Nephron progenitor cell (in vitro differentiated cells): Measurements from ENCODE around the gene PLB1.

Source experiments
- DNase-seq: peaks from one replicate; pipeline ENCODE4 v3.0.0; 2021
- H3K27ac Mint-ChIP-seq: 2 replicates; pipeline ENCODE4 v1.8.0; 2021; ENCODE audit warnings: mild to moderate bottlenecking, moderate library complexity, mixed read lengths
- H3K27me3 Mint-ChIP-seq: 2 replicates; pipeline ENCODE4 v1.8.0; 2021; ENCODE audit warnings: mild to moderate bottlenecking, low read depth, mixed read lengths; ENCODE audit not compliant: poor library complexity
- H3K36me3 Mint-ChIP-seq: 2 replicates; pipeline ENCODE4 v1.8.0; 2021; ENCODE audit warnings: low read depth, mixed read lengths
- H3K4me1 Mint-ChIP-seq: 2 replicates; pipeline ENCODE4 v1.8.0; 2021; ENCODE audit warnings: mixed read lengths
- H3K4me3 Mint-ChIP-seq: 2 replicates; pipeline ENCODE4 v1.8.0; 2021; ENCODE audit warnings: mild to moderate bottlenecking, moderate library complexity, mixed read lengths
- H3K9me3 Mint-ChIP-seq: 2 replicates; pipeline ENCODE4 v1.8.0; 2021; ENCODE audit warnings: mild to moderate bottlenecking, moderate library complexity, mixed read lengths
- TF ChIP-seq, protein P1 (sequence below): fragments of 200-600 bp; sonication (generic); IDR thresholded peaks from 2 replicates; pipeline ENCODE4 v1.5.0; 2021; ENCODE audit warnings: antibody characterized with exemption

Gene PLB1

DNA sequence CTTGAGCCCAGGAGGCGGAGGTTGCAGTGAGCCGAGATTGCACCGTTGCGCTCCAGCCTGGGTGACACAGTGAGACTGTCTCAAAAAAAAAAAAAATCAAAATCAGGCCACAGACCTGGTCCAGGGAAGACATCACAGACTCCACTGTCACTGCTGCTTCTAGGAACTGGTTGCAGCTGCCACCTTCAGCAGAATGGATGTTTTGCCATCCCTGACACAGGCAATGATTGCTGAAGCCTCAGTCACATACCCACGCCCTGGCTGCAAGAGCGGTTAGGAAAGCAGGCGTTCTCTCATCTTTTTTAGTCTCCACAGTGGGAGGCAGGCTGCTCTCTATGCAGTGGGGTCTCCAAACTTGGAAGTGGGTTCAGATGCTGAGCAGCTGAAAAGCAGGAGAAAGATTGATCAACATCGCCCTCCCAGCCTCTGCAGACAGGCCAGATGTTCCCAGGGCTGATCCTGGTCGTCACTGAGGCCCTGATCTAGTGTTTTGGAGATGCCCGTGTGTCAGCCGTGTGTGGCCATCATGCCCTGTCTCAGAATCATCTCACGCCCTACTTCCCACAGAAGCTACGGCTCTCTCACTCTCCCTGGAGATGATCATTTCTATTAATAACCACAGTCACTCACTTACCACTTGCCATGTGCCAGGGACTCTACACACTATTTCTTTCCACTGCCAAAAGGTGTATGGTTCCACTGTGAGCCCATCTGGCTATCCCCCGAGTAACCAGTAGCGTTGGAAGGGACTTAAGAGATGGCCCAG is 91.8 kb downstream of the PLB1 start:
- Mint-ChIP-seq H3K27me3 (peaks cover 7% of the 10 kb centered on the region), H3K36me3 (no peaks in the 10 kb centered on the region), H3K27ac (no peak overlapping the region), H3K4me1 (peaks cover 49% of the 10 kb centered on the region), H3K4me3 (no peak overlapping the region), H3K9me3 (no peaks in the 10 kb centered on the region)
- TF ChIP-seq, protein P1, sequence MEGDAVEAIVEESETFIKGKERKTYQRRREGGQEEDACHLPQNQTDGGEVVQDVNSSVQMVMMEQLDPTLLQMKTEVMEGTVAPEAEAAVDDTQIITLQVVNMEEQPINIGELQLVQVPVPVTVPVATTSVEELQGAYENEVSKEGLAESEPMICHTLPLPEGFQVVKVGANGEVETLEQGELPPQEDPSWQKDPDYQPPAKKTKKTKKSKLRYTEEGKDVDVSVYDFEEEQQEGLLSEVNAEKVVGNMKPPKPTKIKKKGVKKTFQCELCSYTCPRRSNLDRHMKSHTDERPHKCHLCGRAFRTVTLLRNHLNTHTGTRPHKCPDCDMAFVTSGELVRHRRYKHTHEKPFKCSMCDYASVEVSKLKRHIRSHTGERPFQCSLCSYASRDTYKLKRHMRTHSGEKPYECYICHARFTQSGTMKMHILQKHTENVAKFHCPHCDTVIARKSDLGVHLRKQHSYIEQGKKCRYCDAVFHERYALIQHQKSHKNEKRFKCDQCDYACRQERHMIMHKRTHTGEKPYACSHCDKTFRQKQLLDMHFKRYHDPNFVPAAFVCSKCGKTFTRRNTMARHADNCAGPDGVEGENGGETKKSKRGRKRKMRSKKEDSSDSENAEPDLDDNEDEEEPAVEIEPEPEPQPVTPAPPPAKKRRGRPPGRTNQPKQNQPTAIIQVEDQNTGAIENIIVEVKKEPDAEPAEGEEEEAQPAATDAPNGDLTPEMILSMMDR, result no peak
- DNase-seq, result no peak

DNA sequence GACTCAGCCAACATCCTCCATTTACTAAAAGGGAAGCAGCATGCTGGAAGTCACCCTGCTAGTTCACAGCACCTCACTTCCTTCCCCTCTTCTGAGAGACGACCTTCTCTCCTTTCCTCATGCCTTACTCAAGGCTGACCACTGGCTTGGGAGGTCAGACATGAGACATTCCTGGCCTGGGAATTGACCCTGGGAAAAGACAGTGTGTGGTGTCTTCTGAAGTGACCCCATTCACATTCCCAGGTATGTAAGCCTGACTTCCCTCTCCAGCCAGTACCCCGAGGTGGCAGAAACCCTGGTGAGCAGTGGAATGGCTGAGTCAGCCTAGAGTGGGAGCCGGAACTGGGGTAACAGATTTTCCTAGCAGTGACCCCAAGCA is 92.4 kb downstream of the PLB1 start:
- H3K4me1 Mint-ChIP-seq, result peaks cover 55% of the 10 kb centered on the region
- no peaks in the 10 kb centered on the region for H3K9me3 Mint-ChIP-seq
- H3K4me3 Mint-ChIP-seq, result no peak overlapping the region
- no peak overlapping the region for H3K27ac Mint-ChIP-seq
- H3K36me3 Mint-ChIP-seq, result no peaks in the 10 kb centered on the region
- TF ChIP-seq, protein P1, result no peak
- peaks cover 7% of the 10 kb centered on the region for H3K27me3 Mint-ChIP-seq
- DNase-seq, result no peak

DNA sequence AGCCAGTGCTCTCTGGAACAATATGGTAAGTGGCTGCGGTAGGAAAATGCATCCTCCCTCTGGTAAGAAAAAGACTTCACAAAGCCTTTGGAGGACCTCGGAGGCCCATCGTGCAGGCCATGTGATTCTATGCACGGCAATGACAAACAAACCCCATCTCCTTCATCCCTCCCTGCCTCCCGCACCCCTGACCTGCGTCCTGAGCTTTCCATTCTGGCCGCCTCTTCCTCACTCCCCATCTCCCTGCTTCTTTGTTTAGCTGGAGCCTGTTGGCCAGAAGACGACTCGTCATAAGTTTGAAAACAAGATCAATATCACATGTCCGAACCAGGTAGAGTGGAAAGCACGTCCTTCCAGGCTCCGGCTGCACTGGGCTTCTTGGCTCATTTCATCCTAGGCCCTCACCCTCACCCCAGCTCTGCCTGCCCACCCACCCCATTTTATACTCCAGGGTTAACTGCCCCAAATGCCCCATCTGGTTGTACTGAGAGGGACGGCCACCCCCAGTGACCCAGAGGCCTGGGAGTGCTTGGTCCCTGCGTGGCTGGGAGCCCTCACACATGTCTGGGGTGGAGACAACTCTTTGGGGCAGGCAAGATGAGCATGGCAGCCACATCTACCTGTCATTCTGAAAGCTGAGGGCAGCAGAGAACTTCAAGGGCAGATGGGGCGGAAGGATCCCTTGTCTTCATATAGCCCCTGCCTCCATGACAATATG is 94.0 kb downstream of the PLB1 start:
- Mint-ChIP-seq H3K4me3 (no peak overlapping the region), H3K4me1 (peaks cover 58% of the 10 kb centered on the region), H3K27ac (peak overlapping the region; percentile 24), H3K27me3 (peaks cover 7% of the 10 kb centered on the region), H3K36me3 (no peaks in the 10 kb centered on the region), H3K9me3 (no peaks in the 10 kb centered on the region)
- TF ChIP-seq, protein P1, result no peak
- no peak for DNase-seq

DNA sequence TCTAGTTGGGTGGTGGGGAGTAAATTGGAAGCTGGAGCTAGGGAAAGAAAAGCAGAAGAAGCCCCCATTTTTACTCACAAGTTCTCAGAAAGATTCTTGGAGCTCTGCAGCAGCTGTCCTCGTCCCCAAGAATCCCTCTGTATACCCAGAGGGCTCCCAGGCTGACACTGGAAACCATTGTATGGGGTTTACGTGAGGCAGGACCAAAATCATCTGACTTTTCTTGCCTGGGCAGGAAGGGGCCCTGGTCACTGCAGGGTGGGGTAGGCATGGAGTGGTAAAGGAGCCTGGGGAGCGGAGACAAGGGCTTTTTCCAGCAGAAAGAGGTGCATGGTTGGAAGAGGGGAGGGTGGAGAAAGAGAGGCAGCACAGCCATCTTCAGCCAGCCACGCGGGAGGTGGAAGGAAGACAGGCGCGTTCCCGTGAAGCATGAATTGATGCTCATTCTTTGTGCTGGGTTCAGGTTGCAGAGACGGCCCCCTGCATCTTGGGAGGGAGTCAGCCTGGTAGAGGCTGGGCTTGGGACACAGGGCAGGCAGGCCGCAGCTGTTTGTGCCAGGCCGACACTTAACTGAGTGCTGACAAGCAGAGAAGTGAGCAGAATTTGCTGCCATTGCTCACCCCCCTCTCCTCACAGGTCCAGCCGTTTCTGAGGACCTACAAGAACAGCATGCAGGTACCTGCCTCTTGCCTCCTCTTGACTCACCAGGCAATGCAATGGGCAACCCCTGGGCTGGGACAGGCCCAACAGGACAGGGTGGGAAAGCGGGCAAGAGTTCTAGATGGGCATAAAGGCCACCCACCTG is 94.8 kb downstream of the PLB1 start:
- H3K27me3 Mint-ChIP-seq, result peaks cover 7% of the 10 kb centered on the region
- no peak overlapping the region for H3K4me3 Mint-ChIP-seq
- H3K9me3 Mint-ChIP-seq, result no peaks in the 10 kb centered on the region
- peak; percentile 18 for DNase-seq
- H3K27ac Mint-ChIP-seq, result peak overlapping the region; percentile 53
- TF ChIP-seq, protein P1, result no peak
- no peaks in the 10 kb centered on the region for H3K36me3 Mint-ChIP-seq
- peaks cover 62% of the 10 kb centered on the region for H3K4me1 Mint-ChIP-seq

DNA sequence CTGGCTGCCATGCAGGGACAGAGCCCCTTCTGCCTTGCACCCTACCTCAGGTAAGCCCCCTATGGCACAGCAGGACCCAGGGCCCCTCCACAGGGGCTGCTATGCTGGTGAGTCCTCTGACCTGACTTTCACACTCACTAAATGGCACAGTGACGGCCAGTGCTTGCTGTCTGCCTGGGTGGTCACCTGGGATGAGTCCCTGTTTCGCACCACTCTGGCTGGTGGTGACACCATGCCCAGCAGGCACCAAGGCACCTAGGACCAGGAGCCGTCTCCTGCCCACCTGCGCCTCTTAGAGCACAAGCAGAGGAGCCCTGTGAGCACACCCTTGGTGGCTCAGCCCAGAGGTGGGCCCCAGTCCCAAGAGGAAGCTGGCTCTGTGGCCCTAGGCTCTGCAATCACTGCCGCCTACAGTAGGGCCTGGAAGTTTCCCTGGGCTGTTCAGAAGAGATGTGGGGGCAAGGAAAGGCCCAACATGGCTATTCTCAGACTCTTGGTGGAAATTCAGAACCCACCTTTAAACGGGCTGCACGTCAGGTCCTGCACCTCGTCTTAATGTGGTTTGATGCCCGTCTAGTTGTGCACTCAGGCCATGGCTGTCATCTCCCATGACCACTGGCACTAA is 96.0 kb downstream of the PLB1 start:
- DNase-seq, result no peak
- TF ChIP-seq, protein P1, result no peak
- H3K27me3 Mint-ChIP-seq, result peaks cover 8% of the 10 kb centered on the region
- H3K27ac Mint-ChIP-seq, result no peak overlapping the region
- H3K36me3 Mint-ChIP-seq, result no peaks in the 10 kb centered on the region
- no peaks in the 10 kb centered on the region for H3K9me3 Mint-ChIP-seq
- peaks cover 71% of the 10 kb centered on the region for H3K4me1 Mint-ChIP-seq
- no peak overlapping the region for H3K4me3 Mint-ChIP-seq
